OCI-LY7 (cell line): Measurements from ENCODE around the gene TRIM29.

Experiments used
- EZH2phosphoT487 ChIP-seq: fragments of 200-600 bp; sonication (generic); IDR thresholded peaks from 2 replicates; pipeline ENCODE4 v1.6.1; 2018; ENCODE audit warnings: low read depth, borderline replicate concordance, mild to moderate bottlenecking, mixed run types, antibody characterized with exemption, low read length, moderate library complexity, mixed read lengths
- TF ChIP-seq, protein P1 (sequence below): fragments of 200-600 bp; sonication (generic); conservative IDR thresholded peaks from 2 replicates; pipeline ENCODE4 v1.5.1; 2014; ENCODE audit warnings: mild to moderate bottlenecking, antibody characterized with exemption, low read length, moderate library complexity, mixed read lengths

- TF ChIP-seq, protein P1, sequence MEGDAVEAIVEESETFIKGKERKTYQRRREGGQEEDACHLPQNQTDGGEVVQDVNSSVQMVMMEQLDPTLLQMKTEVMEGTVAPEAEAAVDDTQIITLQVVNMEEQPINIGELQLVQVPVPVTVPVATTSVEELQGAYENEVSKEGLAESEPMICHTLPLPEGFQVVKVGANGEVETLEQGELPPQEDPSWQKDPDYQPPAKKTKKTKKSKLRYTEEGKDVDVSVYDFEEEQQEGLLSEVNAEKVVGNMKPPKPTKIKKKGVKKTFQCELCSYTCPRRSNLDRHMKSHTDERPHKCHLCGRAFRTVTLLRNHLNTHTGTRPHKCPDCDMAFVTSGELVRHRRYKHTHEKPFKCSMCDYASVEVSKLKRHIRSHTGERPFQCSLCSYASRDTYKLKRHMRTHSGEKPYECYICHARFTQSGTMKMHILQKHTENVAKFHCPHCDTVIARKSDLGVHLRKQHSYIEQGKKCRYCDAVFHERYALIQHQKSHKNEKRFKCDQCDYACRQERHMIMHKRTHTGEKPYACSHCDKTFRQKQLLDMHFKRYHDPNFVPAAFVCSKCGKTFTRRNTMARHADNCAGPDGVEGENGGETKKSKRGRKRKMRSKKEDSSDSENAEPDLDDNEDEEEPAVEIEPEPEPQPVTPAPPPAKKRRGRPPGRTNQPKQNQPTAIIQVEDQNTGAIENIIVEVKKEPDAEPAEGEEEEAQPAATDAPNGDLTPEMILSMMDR = no peak
- no peak for TF ChIP-seq EZH2phosphoT487
Observed at GRCh38 chr11:120182372-120182771, 44.5 kb upstream of the TRIM29 start.
